ENCODE results near the gene GPRC5C.
"Not testable (repeated sequence)": the region's sequence is repeated elsewhere in the genome, so short reads cannot be mapped to it uniquely, and the experiment has no call there.

GPRC5C gene

DNA sequence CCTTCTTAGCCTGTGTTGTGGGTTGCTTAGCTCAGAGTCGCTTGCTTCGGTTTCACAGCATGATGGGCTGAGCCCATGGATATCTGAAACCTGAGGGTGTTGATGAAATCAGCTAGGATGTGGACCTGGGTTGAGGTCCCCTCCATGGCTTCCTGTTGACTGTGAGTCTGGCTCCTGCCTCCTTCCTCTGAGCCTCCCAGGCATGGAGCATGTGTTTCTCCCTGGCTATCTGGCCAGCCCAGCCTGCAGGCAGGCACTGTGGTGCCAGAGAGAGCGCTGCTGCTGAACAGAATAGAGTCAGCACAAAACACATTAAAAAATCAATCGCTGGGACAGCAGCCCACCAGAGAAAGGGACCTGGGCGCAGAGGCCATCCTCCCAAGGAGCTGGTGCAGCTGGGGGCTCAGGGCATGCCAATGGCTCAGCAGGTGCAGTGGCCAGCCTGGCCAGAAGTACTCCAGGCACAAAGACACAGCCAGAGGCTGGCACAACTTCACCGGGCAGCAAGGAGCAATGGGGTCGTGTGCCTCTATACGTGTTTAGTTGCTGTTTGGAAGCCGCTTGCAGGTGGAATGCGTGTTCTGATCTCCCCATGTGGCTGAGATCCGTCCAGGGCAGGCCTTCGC lies 28.3 kb upstream of the GPRC5C start:
- in situ Hi-C loops (cut with HindIII; ENCODE audit: low pct_ligation_motif_present, low pct_unique_long_range_greater_than_20kb, low sequenced_read_pairs), result no loop called here
- no peak for DNase-seq

DNA sequence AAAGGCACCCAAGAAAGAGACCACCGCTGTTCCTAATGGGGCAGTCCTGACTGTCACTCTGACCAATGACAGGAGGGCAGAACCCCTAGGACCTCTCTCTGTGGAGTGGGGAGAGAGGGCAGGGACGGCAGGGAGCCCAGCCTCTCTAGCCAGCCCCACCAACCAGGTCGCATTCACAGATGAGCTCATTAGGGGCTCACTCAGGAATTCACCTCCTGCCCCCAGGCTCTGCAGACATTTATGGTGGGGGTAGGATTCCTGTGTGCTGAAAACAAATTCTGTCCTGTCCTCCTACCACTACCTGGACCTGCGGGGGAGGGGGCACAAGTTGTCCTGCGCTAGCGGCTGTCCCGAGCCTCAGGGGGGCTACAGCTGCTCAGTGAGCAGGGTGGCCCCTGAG lies 27.7 kb upstream of the GPRC5C start:
- DNase-seq, result no peak
- in situ Hi-C loops (cut with HindIII; ENCODE audit: low pct_ligation_motif_present, low pct_unique_long_range_greater_than_20kb, low sequenced_read_pairs), result no loop called here

DNA sequence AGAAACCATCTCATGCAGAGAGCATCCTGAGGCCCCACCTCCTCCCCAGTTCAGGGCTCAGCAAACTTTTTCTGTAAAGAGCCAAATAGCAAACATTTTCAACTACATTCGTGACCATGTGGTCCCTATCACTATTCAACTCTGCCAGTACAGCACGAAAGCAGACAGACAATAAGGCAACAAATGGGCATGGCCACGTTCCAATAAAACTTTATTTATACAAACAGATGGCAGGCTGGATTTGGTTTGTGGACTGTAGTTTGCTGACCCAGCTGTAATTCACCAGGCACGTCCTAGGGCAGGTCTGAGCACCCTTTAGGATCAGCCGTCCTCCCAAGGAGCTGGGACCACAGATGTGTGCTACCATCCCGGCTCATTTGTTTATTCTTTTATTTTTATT lies 27.1 kb upstream of the GPRC5C start:
- in situ Hi-C loops (cut with HindIII; ENCODE audit: low pct_ligation_motif_present, low pct_unique_long_range_greater_than_20kb, low sequenced_read_pairs), result no loop called here
- no peak for DNase-seq

DNA sequence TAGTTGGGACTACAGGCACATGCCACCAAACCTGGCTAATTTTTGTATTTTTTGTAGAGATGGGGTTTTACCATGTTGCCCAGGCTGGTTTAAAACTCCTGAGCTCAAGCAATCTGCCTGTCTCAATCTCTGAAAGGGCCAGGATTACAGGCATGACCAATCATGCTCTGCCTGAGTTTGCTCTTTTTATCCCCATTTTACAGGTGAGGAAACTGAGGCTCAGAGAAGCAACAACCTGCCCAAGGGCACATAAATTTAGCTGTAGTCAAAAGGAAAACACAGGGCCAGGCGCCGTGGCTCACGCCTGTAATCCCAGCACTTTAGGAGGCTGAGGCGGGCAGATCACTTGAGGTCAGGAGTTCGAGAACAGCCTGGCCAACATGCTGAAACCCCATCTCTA lies 26.6 kb upstream of the GPRC5C start:
- in situ Hi-C loops (cut with HindIII; ENCODE audit: low pct_ligation_motif_present, low pct_unique_long_range_greater_than_20kb, low sequenced_read_pairs); DNase-seq: not testable (repeated sequence)

DNA sequence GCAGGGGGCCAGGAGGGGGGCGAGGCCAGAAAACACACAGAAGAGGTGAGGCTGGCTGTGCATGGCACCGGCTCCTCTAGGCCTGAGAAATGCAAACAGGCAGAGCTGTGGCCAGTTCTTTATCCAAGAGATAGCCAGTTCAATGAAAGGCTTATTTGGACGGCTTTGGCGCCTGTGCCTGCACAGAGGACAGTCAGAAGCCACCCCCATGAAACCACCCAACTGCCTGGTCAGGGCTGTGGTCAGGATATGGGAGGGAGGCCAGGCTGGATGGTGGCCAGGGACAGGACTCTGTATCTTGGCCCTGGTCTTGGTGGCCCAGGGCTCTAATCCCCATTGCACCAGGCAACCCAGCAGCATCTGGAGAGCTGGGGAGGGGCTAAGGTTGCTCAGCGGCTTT lies 24.5 kb upstream of the GPRC5C start:
- in situ Hi-C loops (cut with HindIII; ENCODE audit: low pct_ligation_motif_present, low pct_unique_long_range_greater_than_20kb, low sequenced_read_pairs), result no loop called here
- no peak for DNase-seq

DNA sequence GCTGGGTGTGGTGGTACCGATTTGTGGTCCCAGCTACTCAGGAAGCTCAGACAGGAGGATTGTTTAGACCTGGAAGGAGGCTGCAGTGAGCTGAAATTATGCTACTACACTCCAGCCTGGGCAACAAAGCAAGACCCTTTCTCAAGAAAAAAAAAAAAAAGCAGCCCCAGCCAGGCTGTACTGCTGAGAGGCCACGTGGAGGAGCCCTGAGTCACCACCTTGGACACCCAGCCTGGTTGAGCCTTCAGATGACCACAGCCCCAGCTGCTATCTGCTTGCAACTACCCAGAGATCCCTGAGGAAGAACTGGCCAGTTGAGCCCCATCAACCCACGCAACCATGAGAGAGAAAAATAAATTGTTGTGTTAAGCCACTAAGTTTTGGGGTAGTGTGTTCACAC lies 23.6 kb upstream of the GPRC5C start:
- in situ Hi-C loops (cut with HindIII; ENCODE audit: low pct_ligation_motif_present, low pct_unique_long_range_greater_than_20kb, low sequenced_read_pairs), result no loop called here
- peak; percentile 58 for DNase-seq

DNA sequence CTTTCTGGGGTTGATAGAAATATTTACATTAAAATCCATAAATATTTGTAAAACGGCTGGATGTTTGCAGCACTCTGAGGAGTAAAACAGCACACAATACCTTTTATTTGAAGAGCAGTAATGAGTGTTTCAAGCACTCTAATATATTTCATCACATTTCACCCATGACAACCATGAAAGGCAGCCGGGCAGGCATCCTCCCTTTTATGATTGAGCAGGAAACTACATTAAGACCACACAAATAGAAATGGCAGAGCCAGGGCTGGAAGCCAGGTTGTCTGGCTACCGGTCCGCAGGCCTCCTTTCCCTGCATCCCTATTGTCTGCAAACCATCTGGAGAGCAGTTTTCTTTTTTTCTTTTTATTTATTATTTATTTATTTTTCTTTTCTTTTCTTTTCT lies 23.1 kb upstream of the GPRC5C start:
- DNase-seq, result no peak
- in situ Hi-C loops (cut with HindIII; ENCODE audit: low pct_ligation_motif_present, low pct_unique_long_range_greater_than_20kb, low sequenced_read_pairs), result no loop called here

DNA sequence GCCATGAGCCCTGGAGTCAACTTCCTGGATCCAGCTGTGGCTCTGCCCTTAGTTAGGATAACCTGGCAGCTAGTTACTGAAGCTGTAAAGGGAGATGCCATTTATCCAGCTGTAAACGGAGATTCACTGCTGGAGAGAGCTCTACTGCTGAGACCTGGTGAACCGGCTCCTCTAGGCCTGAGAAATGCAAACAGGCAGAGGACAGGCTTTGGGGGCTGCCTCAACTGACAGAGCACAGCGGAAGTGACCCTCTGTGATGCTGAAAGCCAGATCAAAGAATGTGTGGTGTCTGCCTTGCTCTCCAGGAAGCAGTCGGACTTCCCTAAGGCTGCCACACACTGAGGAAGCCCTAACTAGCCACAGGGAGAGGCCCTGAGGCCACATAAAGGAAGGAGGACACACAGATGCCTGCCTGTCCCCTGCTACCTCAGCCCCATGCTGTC lies 21.9 kb upstream of the GPRC5C start:
- in situ Hi-C loops (cut with HindIII; ENCODE audit: low pct_ligation_motif_present, low pct_unique_long_range_greater_than_20kb, low sequenced_read_pairs), result no loop called here
- DNase-seq, result no peak

DNA sequence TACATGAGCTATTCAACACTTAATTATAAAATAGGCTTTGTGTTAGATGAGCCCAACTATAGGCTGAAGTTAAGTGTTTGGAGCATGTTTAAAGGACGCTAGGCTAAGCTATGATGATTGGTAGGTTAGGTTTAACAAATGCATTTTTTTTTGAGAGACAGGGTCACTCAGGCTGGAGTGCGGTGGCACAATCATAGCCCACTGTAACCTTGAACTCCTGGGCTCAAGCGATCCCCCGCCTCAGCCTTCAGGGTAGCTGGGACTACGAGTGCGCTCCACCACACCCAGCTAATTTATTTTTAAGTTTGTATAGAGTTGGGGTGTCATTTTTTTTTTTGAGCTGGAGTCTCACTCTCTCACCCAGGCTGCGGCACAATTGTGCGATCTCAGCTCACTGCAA lies 19.3 kb upstream of the GPRC5C start:
- DNase-seq, result no peak
- in situ Hi-C loops (cut with HindIII; ENCODE audit: low pct_ligation_motif_present, low pct_unique_long_range_greater_than_20kb, low sequenced_read_pairs), result no loop called here

DNA sequence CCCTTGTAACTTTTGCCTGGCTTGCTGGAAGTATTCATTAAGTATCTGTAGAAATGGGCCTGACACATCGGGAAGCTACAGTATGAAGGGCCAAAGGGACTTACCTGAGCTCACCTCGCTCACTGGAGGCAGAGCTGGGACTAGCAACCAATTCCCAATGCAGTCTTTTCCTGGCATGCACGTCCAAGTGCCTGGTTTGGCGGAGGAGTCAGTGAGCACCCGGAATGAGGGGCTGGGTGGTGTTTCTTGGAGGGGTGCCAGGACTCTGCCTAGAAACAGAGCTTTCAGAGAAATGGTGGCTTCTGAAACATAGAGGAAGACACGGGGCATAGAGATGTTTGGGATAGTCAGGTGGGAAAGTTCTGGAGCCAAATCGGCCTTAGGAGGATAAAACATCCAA lies 18.4 kb upstream of the GPRC5C start:
- in situ Hi-C loops (cut with HindIII; ENCODE audit: low pct_ligation_motif_present, low pct_unique_long_range_greater_than_20kb, low sequenced_read_pairs), result no loop called here
- no peak for DNase-seq

DNA sequence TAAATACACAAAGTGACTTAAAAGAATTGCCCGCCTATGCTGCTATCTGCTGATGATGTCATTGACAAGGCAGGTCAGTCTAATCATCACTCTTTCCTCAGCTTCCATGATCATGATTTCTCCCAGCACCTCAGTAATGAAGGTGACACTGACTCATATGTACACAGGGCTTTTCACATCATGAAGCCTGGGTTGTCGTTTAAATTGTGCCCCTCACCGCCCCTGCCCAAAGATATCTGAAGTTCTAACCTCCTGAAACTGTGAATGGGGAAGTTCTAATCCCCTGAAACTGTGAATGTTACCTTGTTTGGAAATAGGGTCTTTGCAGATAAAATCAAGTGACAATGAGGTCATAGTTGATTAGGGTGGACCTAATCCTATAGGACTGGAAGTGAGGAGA lies 17.4 kb upstream of the GPRC5C start:
- no peak for DNase-seq
- in situ Hi-C loops (cut with HindIII; ENCODE audit: low pct_ligation_motif_present, low pct_unique_long_range_greater_than_20kb, low sequenced_read_pairs), result no loop called here

DNA sequence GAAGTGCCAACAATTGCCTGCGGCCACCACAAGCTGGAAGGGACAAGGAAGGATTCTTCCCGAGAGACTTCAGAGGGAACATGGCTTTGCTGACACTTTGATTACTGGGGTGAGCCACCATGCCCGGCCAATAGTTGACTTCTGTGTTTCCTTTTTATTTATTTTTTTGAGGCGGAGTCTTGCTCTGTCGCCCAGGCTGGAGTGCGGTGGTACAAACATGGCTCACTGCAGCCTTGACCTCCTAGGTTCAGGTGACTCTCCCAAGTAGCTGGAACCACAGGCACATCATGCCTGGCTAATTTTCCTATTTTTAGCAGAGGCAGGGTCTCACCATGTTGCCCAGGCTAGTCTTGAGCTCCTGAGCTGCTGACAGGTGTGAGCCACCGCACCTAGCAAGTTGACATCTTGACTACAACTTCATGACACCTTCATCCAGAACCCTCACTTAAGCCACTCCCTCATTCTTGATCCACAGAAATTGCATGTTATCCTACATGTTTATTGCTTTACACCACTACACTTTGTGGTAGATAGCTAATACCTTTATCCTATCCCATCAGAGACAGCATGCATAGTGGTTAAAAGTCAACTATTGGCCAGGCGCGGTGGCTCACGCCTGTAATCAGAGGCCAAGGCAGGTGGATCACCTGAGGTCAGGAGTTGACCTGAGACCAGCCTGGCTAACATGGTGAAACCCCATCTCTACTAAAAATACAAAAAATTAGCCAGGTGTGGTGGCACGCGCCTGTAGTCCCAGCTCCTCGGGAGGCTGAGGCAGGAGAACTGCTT lies 16.1 kb upstream of the GPRC5C start:
- no peak for DNase-seq
- in situ Hi-C loops (cut with HindIII; ENCODE audit: low pct_ligation_motif_present, low pct_unique_long_range_greater_than_20kb, low sequenced_read_pairs), result no loop called here

DNA sequence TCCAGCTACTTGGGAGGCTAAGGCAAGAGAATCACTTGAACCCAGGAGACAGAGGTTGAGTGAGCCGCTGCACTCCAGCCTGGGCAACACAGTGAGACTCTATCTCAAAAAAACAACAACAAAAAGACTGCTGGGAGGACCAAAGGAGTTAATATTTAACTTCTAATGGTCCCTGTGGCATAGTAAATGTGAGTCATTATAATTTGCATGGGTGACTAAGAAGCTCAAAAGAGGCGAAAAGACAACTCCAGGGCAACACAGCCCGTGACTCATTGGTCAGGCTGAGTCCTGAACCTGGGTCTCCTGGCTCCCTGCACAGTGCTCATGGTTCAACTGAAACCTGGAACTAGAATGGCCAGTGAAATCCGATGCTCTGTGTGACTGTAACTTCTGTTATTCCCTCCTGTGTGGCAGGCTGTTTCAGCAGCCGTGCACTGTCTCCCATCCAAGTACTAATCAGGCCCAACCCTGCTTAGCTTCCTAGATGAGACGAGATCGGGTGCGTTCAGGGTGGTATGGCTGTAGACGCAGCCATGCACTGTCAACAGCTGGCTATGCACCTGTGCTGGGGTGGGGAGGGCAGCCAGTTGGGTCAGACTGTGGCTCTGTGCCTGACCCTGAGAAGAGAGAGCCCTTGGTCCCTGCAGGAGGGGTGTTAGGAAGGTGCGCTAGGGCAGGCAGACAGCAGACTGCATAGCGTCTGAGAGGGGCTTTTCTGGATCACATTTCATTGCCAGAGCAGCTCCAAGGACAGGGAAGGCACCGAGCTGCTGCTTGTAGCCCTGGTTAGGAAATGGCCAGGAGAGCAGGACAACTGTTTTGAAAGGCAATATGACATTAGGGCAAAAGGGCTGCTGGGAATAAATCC lies 14.5 kb upstream of the GPRC5C start:
- in situ Hi-C loops (cut with HindIII; ENCODE audit: low pct_ligation_motif_present, low pct_unique_long_range_greater_than_20kb, low sequenced_read_pairs), result no loop called here
- peak; percentile 91 for DNase-seq

DNA sequence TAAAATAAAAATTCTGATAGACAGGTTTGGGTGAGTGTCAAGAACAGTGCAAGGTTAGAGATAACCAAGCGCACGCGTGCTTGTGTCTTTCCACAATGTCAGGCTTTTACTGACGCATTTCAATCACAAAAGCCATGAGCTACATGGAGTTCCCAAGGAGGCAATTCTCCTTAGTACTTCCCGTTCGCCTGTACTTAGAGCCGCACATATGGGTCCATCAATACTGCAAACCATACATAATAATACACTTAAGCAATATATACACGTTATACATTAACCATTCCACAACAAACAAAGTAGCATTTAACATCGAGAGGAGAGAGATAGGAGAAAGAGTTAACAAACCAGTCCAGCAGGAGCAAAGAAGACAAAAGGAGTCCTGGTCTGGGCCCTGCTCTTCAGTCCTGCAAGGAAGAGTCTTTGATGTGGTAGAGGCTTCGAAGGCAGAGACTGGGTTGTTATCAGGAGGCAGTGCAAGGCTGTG lies 11.9 kb upstream of the GPRC5C start:
- no peak for DNase-seq
- in situ Hi-C loops (cut with HindIII; ENCODE audit: low pct_ligation_motif_present, low pct_unique_long_range_greater_than_20kb, low sequenced_read_pairs), result no loop called here

DNA sequence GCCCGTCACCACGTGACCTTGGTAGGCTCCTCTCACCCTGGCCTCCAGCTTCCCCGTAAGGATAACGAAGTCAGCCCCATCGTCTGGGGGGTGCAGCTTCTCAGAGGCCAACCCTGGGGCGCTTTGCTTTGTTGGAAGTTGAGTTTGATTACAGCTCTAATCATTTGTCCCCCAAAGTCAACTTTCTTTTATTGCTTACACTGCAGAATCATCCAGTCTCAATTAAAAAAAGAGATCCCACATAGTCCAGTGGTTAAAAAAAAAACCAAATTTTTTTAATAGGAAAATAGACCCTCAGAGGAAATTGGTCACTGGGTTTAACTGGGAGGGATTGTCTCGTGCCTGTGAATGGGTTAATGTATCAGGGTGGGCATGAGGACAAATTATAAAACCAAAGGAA lies 7.8 kb upstream of the GPRC5C start:
- no peak for DNase-seq
- in situ Hi-C loops (cut with HindIII; ENCODE audit: low pct_ligation_motif_present, low pct_unique_long_range_greater_than_20kb, low sequenced_read_pairs), result no loop called here

DNA sequence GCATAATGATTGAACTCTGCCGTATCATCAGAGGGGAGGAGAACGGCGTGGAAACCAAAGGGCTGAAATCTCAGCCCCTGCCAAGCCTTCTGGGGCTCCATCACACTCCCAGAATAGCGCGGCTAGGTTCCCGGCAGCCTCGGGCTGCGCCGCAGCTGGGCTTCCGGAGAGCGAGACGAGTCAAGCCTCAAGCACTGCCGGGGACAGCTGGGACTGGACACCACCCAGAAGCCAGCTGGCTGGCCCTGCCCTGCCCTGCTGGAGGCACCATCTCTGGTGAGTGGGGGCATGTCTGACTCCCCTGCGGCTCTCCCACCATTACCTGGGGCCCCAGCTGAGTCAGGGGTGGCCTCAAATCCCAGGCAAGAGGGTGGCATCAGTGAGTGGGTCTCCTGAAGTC lies 7.2 kb upstream of the GPRC5C start:
- in situ Hi-C loops (cut with HindIII; ENCODE audit: low pct_ligation_motif_present, low pct_unique_long_range_greater_than_20kb, low sequenced_read_pairs), result no loop called here
- no peak for DNase-seq

DNA sequence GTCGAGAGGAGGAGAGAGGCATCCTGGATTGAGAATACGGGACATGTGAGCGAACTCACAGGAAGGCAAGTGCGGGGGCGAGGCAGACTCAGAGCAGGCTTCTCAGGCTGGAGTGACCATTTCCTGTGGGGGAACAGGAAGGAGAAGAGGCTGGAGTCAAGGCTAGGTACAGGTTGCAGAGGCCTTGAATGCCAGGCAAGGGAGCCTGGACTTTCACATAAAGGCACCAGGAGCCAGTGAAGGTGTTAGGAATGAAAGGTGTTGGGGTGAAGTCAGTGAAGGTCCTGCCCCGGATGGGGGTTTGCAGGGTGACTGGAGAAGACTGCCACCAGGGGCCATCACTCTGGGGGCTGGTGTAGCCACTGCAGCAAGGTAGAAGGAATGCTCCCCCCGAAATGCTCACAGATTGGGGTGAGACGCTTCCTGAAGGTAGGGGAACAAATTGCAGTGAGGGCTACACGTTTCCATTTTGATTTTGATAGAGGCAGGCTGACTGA lies 5.3 kb upstream of the GPRC5C start:
- in situ Hi-C loops (cut with HindIII; ENCODE audit: low pct_ligation_motif_present, low pct_unique_long_range_greater_than_20kb, low sequenced_read_pairs), result no loop called here
- DNase-seq, result no peak

DNA sequence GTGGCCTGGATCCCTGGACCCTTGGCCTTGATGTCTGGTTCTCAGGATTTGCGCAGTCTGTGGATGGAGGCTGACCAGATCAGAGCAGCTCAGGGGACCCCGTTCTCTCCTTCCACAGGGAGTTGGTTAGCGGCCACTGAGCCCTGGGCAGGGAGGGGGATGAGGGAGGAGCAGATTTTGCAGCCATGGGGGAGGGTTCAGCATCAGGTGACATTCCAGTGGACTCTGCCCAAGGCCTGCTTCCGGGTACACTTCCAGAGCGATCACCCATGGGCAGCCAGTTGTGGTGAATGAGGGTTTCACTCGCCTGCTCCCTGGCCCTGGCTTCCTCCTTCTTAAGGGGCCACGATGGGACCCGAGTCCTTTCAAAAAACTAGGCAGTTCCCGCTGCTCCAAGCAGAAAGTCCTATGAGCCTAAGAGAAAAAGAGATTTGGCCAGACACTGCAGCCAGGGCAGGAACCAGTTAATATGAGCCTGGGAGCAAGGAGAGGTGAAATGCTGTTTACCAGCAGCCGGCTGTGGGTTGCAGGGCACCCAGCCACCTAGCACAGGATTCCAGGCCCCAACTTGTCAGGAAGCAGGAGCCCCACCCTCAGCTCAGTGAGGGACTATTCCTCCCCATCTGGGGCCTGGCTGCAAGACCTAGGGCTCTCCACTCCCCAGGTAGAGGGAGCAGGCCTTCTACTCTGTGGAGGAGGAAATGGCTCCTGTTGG lies 4.7 kb upstream of the GPRC5C start:
- in situ Hi-C loops (cut with HindIII; ENCODE audit: low pct_ligation_motif_present, low pct_unique_long_range_greater_than_20kb, low sequenced_read_pairs), result no loop called here
- DNase-seq, result peak; percentile 57

DNA sequence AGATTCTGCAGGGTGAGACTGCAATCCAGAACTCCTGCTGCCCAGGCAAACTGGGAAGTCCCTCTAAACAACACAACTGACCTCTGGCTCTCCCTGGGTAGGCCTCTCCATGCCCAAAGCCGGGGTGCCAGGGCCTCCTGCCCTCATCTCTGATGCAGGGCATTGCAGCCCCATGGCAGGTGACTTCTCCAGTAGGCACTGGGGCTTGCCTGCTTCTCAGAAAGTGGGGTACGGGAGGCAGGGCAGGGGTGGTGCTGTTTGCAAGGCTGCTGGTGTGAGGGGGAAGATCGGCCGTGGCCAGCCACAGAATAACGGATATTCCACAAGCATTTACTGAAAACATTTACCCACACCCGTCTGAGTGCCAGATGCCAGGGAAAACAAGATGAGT lies 4.1 kb upstream of the GPRC5C start:
- in situ Hi-C loops (cut with HindIII; ENCODE audit: low pct_ligation_motif_present, low pct_unique_long_range_greater_than_20kb, low sequenced_read_pairs), result no loop called here
- DNase-seq, result no peak

Data from ACHN (cell line).